Measurements from ENCODE around the gene ETFB. TPM values are rescaled to one million over a fixed set of nuclear protein-coding genes. Genes with fewer than 3 reads are reported as not detected.

The ETFB gene
- total and polyA plus RNA-seq, 12 donors: 220 to 542 (median 359) TPM

DNA sequence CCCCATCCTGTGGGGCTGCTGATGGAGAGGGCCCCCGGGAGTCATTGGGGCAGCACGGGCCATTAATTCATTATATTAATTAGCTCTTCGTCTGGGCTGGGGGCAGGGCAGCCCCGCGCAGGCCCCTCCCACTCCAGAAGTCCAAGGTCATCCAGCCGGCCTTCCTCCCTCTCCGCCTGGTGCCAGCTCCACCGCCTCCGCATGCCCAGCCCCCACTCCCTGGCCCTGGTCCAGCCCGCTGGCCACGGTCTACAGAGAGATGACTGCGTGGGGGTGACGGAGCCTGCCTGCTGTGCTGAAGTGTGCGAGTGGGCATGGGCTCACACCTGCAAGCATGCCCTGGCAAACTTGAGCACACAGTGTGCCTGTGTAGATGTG lies 45.9 kb downstream of the ETFB start:
- Histone ChIP-seq H3K4me3 (no peak overlapping the region), H3K9me3 (no peaks in the 10 kb centered on the region), H3K27ac (no peak overlapping the region), H3K27me3 (peaks cover 0 to 53% (median 32%) of the 10 kb centered on the region in 7 donors), H3K36me3 (no peaks in the 10 kb centered on the region), H3K4me1 (no peaks in the 10 kb centered on the region)
- WGBS, 2 donors: 25 to 26% methylated on average over 12 to 14 of the region's 14 CpGs
- ATAC-seq (peak in 1 of 8 donors; percentile 17), DNase-seq (no peak)
- TF ChIP-seq, protein P1, sequence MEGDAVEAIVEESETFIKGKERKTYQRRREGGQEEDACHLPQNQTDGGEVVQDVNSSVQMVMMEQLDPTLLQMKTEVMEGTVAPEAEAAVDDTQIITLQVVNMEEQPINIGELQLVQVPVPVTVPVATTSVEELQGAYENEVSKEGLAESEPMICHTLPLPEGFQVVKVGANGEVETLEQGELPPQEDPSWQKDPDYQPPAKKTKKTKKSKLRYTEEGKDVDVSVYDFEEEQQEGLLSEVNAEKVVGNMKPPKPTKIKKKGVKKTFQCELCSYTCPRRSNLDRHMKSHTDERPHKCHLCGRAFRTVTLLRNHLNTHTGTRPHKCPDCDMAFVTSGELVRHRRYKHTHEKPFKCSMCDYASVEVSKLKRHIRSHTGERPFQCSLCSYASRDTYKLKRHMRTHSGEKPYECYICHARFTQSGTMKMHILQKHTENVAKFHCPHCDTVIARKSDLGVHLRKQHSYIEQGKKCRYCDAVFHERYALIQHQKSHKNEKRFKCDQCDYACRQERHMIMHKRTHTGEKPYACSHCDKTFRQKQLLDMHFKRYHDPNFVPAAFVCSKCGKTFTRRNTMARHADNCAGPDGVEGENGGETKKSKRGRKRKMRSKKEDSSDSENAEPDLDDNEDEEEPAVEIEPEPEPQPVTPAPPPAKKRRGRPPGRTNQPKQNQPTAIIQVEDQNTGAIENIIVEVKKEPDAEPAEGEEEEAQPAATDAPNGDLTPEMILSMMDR (IDR thresholded peaks at IDR 0.05): no peak
- intact Hi-C loops (cut with DNase I): no loop called here

- WGBS, 2 donors: 82 to 86% methylated on average over 14 of the region's 14 CpGs
- ATAC-seq (peak in 1 of 8 donors; percentile 15), DNase-seq (no peak)
- Histone ChIP-seq H3K9me3 (peaks cover 0 to 4% (median 0%) of the 10 kb centered on the region in 11 donors), H3K36me3 (no peaks in the 10 kb centered on the region), H3K4me3 (no peak overlapping the region), H3K27me3 (peaks cover 0 to 52% (median 37%) of the 10 kb centered on the region in 7 donors), H3K27ac (no peak overlapping the region), H3K4me1 (no peaks in the 10 kb centered on the region)
- TF ChIP-seq, protein P1 (IDR thresholded peaks at IDR 0.05): no peak
- intact Hi-C loops (cut with DNase I): no loop called here
Observed at GRCh38 chr19:51319649-51320279, 46.4 kb downstream of the ETFB start.

GRCh38 chr19:51318687-51319648 lies 47.2 kb downstream of the ETFB start:
- TF ChIP-seq, protein P1 (IDR thresholded peaks at IDR 0.05): no peak
- no peaks in the 10 kb centered on the region for H3K36me3 ChIP-seq
- H3K4me3 ChIP-seq: no peak overlapping the region
- H3K27ac ChIP-seq: no peak overlapping the region
- WGBS, 2 donors: 70 to 77% methylated on average over 23 of the region's 23 CpGs
- no peak for ATAC-seq
- DNase-seq: no peak
- H3K4me1 ChIP-seq: no peaks in the 10 kb centered on the region
- intact Hi-C loops (cut with DNase I): no loop called here
- H3K27me3 ChIP-seq: peaks cover 0 to 54% (median 42%) of the 10 kb centered on the region in 7 donors
- H3K9me3 ChIP-seq: peaks cover 0 to 10% (median 0%) of the 10 kb centered on the region in 11 donors

- intact Hi-C loops (cut with DNase I): no loop called here
- TF ChIP-seq, protein P1 (IDR thresholded peaks at IDR 0.05): no peak
- Histone ChIP-seq H3K4me1 (no peaks in the 10 kb centered on the region), H3K27me3 (peaks cover 0 to 52% (median 39%) of the 10 kb centered on the region in 7 donors), H3K36me3 (no peaks in the 10 kb centered on the region), H3K9me3 (peaks cover 0 to 10% (median 0%) of the 10 kb centered on the region in 11 donors), H3K4me3 (no peak overlapping the region), H3K27ac (no peak overlapping the region)
- ATAC-seq: no peak
- DNase-seq: no peak
- WGBS, 2 donors: 37 to 63% methylated on average over 1 of the region's 1 CpG
Observed at GRCh38 chr19:51317968-51318367, 48.2 kb downstream of the ETFB start.
